ENCODE measurements around the gene WIPF3.

Gene WIPF3

GRCh38 chr7:29805031-29805430 lies 1.3 kb upstream of the WIPF3 start:
- no peak for DNase-seq
- no peak overlapping the region for H3K4me3 ChIP-seq (ENCODE audit: low read depth, low read length)
- TF ChIP-seq CTCF (IDR thresholded peaks at IDR 0.05; ENCODE audit: low read depth, low read length, missing control alignments): no peak
- H3K27me3 ChIP-seq (replicated peaks): peaks cover 68% of the 10 kb centered on the region
- H3K27ac ChIP-seq: no peak overlapping the region
- in situ Hi-C loops (cut with HindIII; ENCODE audit: low pct_ligation_motif_present, low sequenced_read_pairs): no loop called here
- H3K36me3 ChIP-seq (replicated peaks): no peaks in the 10 kb centered on the region

DNA sequence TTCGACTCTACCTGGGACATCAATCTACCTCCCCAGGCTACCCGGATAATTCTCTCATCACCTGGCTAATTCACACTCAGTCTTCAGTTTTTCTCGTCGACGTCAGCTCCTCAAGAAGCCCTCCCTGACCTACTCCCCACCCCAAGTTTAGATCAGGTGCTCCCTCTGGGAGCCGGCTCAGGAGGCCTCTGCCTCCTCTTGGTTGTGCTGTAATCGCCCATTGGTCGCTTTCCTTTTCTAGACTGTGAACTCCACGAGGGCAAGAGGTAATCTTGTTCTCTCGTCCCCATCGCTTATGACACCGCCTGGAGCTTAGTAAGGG lies 461 bp upstream of the WIPF3 start:
- in situ Hi-C loops (cut with HindIII; ENCODE audit: low pct_ligation_motif_present, low sequenced_read_pairs): no loop called here
- no peak for DNase-seq
- no peak for TF ChIP-seq CTCF (IDR thresholded peaks at IDR 0.05; ENCODE audit: low read depth, low read length, missing control alignments)
- H3K36me3 ChIP-seq (replicated peaks): no peaks in the 10 kb centered on the region
- no peak overlapping the region for H3K27ac ChIP-seq
- no peak overlapping the region for H3K4me3 ChIP-seq (ENCODE audit: low read depth, low read length)
- peaks cover 70% of the 10 kb centered on the region for H3K27me3 ChIP-seq (replicated peaks)

DNA sequence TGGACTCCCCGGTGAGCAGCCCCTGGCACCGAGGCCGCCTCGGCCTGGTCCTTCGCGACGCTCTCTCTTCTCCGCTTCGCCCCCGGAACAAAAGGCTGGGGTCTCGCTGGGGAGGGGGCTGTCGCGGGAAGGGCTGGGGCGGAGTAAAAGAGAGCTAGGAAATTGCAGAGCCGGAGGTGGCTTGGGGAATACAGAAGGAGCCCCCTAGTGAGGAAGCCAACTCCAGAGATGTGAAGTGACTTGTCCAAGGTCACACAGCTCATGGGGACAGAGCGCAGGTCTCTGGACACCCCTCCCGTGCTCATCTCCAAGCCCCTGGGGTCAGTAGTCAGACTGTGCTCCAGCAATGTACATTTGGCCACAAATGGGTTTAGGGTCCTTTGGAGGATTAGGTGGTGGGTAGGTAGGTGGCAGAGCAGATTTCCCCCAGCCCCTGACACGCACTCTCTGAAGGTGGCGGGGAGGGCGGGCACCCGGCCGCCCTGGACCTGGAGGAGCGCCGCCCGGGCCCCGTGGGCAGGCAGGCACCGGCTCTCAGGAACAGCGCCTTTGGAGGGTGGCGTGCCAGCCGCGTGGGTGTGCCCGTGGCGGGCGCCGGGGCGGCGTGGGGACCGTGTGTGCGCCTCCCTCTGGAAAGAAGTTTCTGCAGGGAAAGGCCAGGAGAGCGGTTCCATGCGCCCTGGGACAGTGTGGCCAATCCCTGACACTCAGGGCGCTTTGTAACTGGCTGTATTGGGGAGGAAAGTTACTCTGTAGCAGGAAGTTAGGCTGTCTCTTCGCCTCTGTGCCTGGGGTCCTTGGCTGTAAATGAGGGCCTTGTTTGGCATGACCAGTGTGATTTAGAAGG lies 910 bp downstream of the WIPF3 start:
- in situ Hi-C loops (cut with HindIII; ENCODE audit: low pct_ligation_motif_present, low sequenced_read_pairs): no loop called here
- TF ChIP-seq CTCF (IDR thresholded peaks at IDR 0.05; ENCODE audit: low read depth, low read length, missing control alignments): no peak
- H3K36me3 ChIP-seq (replicated peaks): no peaks in the 10 kb centered on the region
- no peak overlapping the region for H3K27ac ChIP-seq
- H3K4me3 ChIP-seq (ENCODE audit: low read depth, low read length): peak overlapping the region; percentile 12
- H3K27me3 ChIP-seq (replicated peaks): peaks cover 75% of the 10 kb centered on the region
- DNase-seq: no peak

DNA sequence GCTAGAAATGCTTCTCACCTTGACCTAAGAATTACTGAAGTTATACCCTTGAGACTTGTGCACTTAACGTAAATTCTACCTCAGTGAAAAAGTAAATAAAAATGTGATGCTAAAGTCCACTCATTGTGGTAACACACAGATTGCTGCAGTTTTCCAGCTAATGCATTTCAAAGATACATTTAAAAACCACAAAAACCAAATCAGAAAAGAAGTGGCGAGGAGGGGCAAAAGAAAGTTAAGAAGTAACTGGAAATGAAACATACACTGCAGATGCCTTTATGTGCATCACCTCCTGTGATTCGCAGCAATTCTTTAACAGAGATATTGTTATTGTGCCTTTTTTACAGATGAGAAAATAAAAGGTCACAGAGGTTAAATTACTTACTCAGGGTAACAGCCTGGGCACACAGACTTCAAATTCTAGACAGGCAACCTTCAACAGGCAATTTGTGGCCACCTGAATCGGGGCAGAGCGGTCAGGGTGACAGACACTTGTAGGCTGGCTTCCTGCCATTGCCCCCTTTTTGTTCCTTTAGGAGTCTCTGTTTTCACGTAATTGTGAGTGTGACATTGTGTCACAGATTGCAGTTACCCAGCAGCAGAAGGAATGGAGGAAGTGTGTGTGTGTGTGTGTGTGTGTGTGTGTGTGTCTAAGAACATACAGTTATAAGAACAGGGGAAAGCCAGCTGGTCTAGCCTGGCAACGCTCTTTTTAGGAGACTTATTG lies 1.9 kb downstream of the WIPF3 start:
- H3K27ac ChIP-seq: no peak overlapping the region
- no peaks in the 10 kb centered on the region for H3K36me3 ChIP-seq (replicated peaks)
- no peak for DNase-seq
- in situ Hi-C loops (cut with HindIII; ENCODE audit: low pct_ligation_motif_present, low sequenced_read_pairs): no loop called here
- no peak overlapping the region for H3K4me3 ChIP-seq (ENCODE audit: low read depth, low read length)
- H3K27me3 ChIP-seq (replicated peaks): peaks cover 68% of the 10 kb centered on the region
- no peak for TF ChIP-seq CTCF (IDR thresholded peaks at IDR 0.05; ENCODE audit: low read depth, low read length, missing control alignments)

DNA sequence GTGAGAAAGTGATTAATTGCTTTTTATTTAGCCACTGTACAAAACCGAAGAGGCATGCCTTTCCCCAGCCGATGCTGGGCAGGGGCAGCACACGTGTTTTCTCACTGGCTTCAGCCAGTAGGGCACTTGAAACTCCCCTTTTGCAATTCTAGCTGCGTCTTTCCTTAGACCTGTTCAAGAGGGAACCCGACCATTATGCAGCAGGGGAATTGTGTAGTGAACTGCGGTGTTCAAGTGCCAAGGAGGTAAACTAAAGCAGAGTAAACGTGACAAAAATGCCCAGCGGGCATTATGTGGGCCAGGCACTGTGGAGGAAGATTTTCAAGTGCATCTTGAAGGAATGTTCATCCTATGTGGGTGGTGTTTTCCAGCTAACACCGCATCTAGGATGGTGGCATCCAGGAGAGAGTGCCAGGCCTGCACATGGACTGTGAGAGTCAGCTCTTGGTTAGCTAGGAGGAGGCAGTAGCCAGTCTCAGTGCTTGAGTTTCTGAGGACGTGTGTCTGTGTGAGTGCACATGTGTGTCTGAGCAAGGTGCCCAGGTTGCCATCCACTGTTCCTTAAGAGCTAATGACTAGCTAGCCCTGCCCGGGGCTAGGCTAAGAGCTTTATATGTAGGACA lies 3.3 kb downstream of the WIPF3 start:
- in situ Hi-C loops (cut with HindIII; ENCODE audit: low pct_ligation_motif_present, low sequenced_read_pairs): no loop called here
- no peak for TF ChIP-seq CTCF (IDR thresholded peaks at IDR 0.05; ENCODE audit: low read depth, low read length, missing control alignments)
- DNase-seq: no peak
- no peak overlapping the region for H3K4me3 ChIP-seq (ENCODE audit: low read depth, low read length)
- peaks cover 61% of the 10 kb centered on the region for H3K27me3 ChIP-seq (replicated peaks)
- H3K36me3 ChIP-seq (replicated peaks): no peaks in the 10 kb centered on the region
- H3K27ac ChIP-seq: no peak overlapping the region
